Mammary epithelial cell (primary cell): ENCODE data around the gene PRUNE2.

Experiments
- EZH2 ChIP-seq: IDR thresholded peaks from 2 replicates; pipeline ENCODE4 v1.6.1; 2012; ENCODE audit warnings: low read length, inconsistent platforms, borderline replicate concordance
- TF ChIP-seq, protein P1 (sequence below), 2 donors: IDR thresholded peaks in 1 of 2; conservative IDR thresholded peaks in 1 of 2; 2 replicates each; pipeline ENCODE4 v1.5.1; 2011 to 2012; ENCODE audit warnings: inconsistent platforms in 2 of 2, low read length in 2 of 2, mild to moderate bottlenecking in 2 of 2, control low read depth in 1 of 2, low read depth in 1 of 2; ENCODE audit not compliant: insufficient read depth in 1 of 2; ENCODE audit errors: extremely low read depth in 1 of 2

DNA sequence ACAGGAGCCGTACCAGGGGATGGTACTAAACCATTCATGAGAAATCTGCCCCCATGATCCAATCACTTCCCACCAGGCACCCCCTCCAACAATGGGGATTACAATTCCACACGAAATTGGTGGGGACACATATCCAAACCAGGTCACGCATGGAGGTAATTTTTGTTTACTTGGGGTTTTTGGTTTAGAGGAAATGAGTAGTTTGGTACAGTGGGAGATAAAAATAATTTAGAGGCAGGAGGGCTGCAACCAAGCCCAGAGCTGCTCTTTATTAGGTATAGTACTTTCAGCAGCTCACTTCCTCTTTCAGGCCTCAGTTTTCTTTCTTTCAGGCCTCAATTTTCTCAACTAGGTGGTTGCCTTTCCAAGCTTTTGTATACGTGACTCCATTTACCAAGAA is 23.2 kb downstream of the PRUNE2 start:
- TF ChIP-seq, protein P1, sequence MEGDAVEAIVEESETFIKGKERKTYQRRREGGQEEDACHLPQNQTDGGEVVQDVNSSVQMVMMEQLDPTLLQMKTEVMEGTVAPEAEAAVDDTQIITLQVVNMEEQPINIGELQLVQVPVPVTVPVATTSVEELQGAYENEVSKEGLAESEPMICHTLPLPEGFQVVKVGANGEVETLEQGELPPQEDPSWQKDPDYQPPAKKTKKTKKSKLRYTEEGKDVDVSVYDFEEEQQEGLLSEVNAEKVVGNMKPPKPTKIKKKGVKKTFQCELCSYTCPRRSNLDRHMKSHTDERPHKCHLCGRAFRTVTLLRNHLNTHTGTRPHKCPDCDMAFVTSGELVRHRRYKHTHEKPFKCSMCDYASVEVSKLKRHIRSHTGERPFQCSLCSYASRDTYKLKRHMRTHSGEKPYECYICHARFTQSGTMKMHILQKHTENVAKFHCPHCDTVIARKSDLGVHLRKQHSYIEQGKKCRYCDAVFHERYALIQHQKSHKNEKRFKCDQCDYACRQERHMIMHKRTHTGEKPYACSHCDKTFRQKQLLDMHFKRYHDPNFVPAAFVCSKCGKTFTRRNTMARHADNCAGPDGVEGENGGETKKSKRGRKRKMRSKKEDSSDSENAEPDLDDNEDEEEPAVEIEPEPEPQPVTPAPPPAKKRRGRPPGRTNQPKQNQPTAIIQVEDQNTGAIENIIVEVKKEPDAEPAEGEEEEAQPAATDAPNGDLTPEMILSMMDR (conservative IDR thresholded peaks at IDR 0.05 in 1 of 2, IDR thresholded peaks at IDR 0.05 in 1 of 2; ENCODE audit: extremely low read depth in 1 of 2, insufficient read depth in 1 of 2, low read depth in 1 of 2, low read length in 2 of 2) = no peak
- no peak for TF ChIP-seq EZH2
